Motor neuron (in vitro differentiated cells): ENCODE measurements around the gene AUTS2. TPM values are rescaled to one million over a fixed set of nuclear protein-coding genes. Genes with fewer than 3 reads are reported as not detected.
A peak's percentile ranks its signal among the peaks of the same experiment; 100 is the strongest.

ENCODE experiments used
- ATAC-seq, 8 experiments: fragments of 200-7000 bp; cut with Tn5 transposase; replicated peaks in 6 of 8; 2 replicates each; pipeline ENCODE4 v1.8.0; 2021; ENCODE audit warnings: mild to moderate bottlenecking in 8 of 8, moderate library complexity in 8 of 8
- H3K27ac ChIP-seq, 2 donors: fragments of 250-450 bp; sonication (Bioruptor Pico); 2 replicates each; pipeline ENCODE4 v1.9.0; 2021; ENCODE audit warnings: antibody characterized with exemption in 2 of 2, mild to moderate bottlenecking in 2 of 2, moderate library complexity in 1 of 2
- H3K4me1 ChIP-seq, 2 donors: fragments of 250-450 bp; sonication (Bioruptor Pico); replicated peaks in 1 of 2; 2 replicates each; pipeline ENCODE4 v1.6.1; 2021; ENCODE audit warnings: antibody characterized with exemption in 2 of 2, mild to moderate bottlenecking in 2 of 2, moderate library complexity in 1 of 2
- H3K4me3 ChIP-seq, 5 donors: fragments of 250-450 bp; sonication (Bioruptor Pico); 2 replicates each; pipeline ENCODE4 v1.9.0; 2021; ENCODE audit warnings: antibody characterized with exemption in 5 of 5, mild to moderate bottlenecking in 5 of 5, moderate library complexity in 4 of 5
- WGBS, 10 experiments: fragments of 450-650 bp; shearing (Covaris generic); methylation state at CpG; one replicate each; pipeline ENCODE4 v1.0.0; 2022; 5-methylcytosine and 5-hydroxymethylcytosine counted together
- in situ Hi-C, 9 experiments: fragments of 400-800 bp; cut with MboI; loops; one replicate each; pipeline ENCODE4 v1.15.0; 2021; ENCODE audit warnings: low sequenced_read_pairs in 9 of 9, low pct_unique_long_range_greater_than_20kb in 2 of 9; ENCODE audit not compliant: unreplicated experiment in 9 of 9
- total RNA-seq, 8 experiments: library from RNA; unstranded; fragments of 300-600 nt; gene quantifications; 2 replicates each; pipeline versions ENCODE4 v1.2.3 to v1.2.4, GENCODE V29; 2022

Gene AUTS2
- total RNA-seq, 8 experiments from 2014 or later = 0.49 to 68.6 (median 32.2) TPM

- H3K4me3 ChIP-seq = no peak overlapping the region
- H3K4me1 ChIP-seq = peaks cover 0 to 5% of the 10 kb centered on the region in 2 donors
- no peak overlapping the region for H3K27ac ChIP-seq
- no peak for ATAC-seq
- 17 to 100% (median 77%) methylated on average over 1 to 3 of the region's 3 CpGs; no CpG with 5 or more reads in 2 of the 10 experiments for WGBS, 10 experiments
- in situ Hi-C loops = no loop called here
These were observed 322.5 kb downstream of the AUTS2 start for GRCh38 chr7:69920797-69921196.

- in situ Hi-C loops = no loop called here
- 26 to 100% (median 86%) methylated on average over 1 to 6 of the region's 6 CpGs; no CpG with 5 or more reads in 1 of the 10 experiments for WGBS, 10 experiments
- ATAC-seq = no peak
- peaks cover 0 to 5% of the 10 kb centered on the region in 2 donors for H3K4me1 ChIP-seq
- H3K4me3 ChIP-seq = no peak overlapping the region
- H3K27ac ChIP-seq = no peak overlapping the region
These were observed 323.9 kb downstream of the AUTS2 start for GRCh38 chr7:69922026-69922803.

GRCh38 chr7:69927461-69927860 is 329.2 kb downstream of the AUTS2 start:
- no peak for ATAC-seq
- H3K4me1 ChIP-seq = peaks cover 10% of the 10 kb centered on the region in 2 donors
- 36 to 100% (median 90%) methylated on average over 1 to 10 of the region's 10 CpGs for WGBS, 10 experiments
- H3K27ac ChIP-seq = no peak overlapping the region
- no peak overlapping the region for H3K4me3 ChIP-seq
- in situ Hi-C loops = no loop called here

GRCh38 chr7:69928621-69929020 is 330.3 kb downstream of the AUTS2 start:
- Histone ChIP-seq H3K27ac (no peak overlapping the region), H3K4me1 (peaks cover 10% of the 10 kb centered on the region in 2 donors), H3K4me3 (no peak overlapping the region)
- no peak for ATAC-seq
- in situ Hi-C loops = no loop called here
- 51 to 100% (median 79%) methylated on average over 2 to 5 of the region's 7 CpGs; no CpG with 5 or more reads in 1 of the 10 experiments for WGBS, 10 experiments

- WGBS, 10 experiments = 0 to 100% (median 87%) methylated on average over 1 to 2 of the region's 2 CpGs
- in situ Hi-C loops = no loop called here
- no peak for ATAC-seq
- Histone ChIP-seq H3K4me1 (peaks cover 17 to 18% of the 10 kb centered on the region in 2 donors), H3K4me3 (no peak overlapping the region), H3K27ac (no peak overlapping the region)
These were observed 331.3 kb downstream of the AUTS2 start for GRCh38 chr7:69929622-69930021.

- in situ Hi-C loops = no loop called here
- Histone ChIP-seq H3K4me1 (peaks cover 20 to 25% of the 10 kb centered on the region in 2 donors), H3K27ac (no peak overlapping the region), H3K4me3 (no peak overlapping the region)
- peak in 6 of 8 experiments; percentile 51 to 77 (median 73) for ATAC-seq
- WGBS, 10 experiments = 7 to 64% (median 46%) methylated on average over 1 to 2 of the region's 2 CpGs; no CpG with 5 or more reads in 1 of the 10 experiments
These were observed 333.9 kb downstream of the AUTS2 start for GRCh38 chr7:69932034-69932628.

GRCh38 chr7:69934144-69934903 is 336.0 kb downstream of the AUTS2 start:
- ATAC-seq = peak in 6 of 8 experiments; percentile 28 to 87 (median 84)
- WGBS, 10 experiments = 56 to 100% (median 72%) methylated on average over 1 to 5 of the region's 5 CpGs; no CpG with 5 or more reads in 1 of the 10 experiments
- Histone ChIP-seq H3K4me3 (no peak overlapping the region), H3K4me1 (peaks cover 26 to 32% of the 10 kb centered on the region in 2 donors), H3K27ac (no peak overlapping the region)
- in situ Hi-C loops = no loop called here

GRCh38 chr7:69935107-69935506 is 336.8 kb downstream of the AUTS2 start:
- H3K4me3 ChIP-seq = no peak overlapping the region
- no peak overlapping the region for H3K27ac ChIP-seq
- ATAC-seq = no peak
- in situ Hi-C loops = no loop called here
- 36 to 100% (median 67%) methylated on average over 1 to 2 of the region's 2 CpGs; no CpG with 5 or more reads in 4 of the 10 experiments for WGBS, 10 experiments
- peaks cover 26 to 32% of the 10 kb centered on the region in 2 donors for H3K4me1 ChIP-seq

GRCh38 chr7:69937097-69937496 is 338.8 kb downstream of the AUTS2 start:
- Histone ChIP-seq H3K4me3 (no peak overlapping the region), H3K27ac (no peak overlapping the region), H3K4me1 (peaks cover 16 to 22% of the 10 kb centered on the region in 2 donors)
- 27 to 100% (median 94%) methylated on average over 1 to 4 of the region's 4 CpGs; no CpG with 5 or more reads in 1 of the 10 experiments for WGBS, 10 experiments
- in situ Hi-C loops = no loop called here
- no peak for ATAC-seq

- Histone ChIP-seq H3K4me1 (peaks cover 17 to 33% of the 10 kb centered on the region in 2 donors), H3K27ac (no peak overlapping the region), H3K4me3 (no peak overlapping the region)
- no peak for ATAC-seq
- in situ Hi-C loops = no loop called here
- 0 to 100% (median 67%) methylated on average over 1 of the region's 1 CpG; no CpG with 5 or more reads in 4 of the 10 experiments for WGBS, 10 experiments
These were observed 341.0 kb downstream of the AUTS2 start for GRCh38 chr7:69939317-69939716.

GRCh38 chr7:69941077-69941651 is 342.9 kb downstream of the AUTS2 start:
- Histone ChIP-seq H3K4me3 (no peak overlapping the region), H3K27ac (no peak overlapping the region), H3K4me1 (peaks cover 12 to 27% of the 10 kb centered on the region in 2 donors)
- in situ Hi-C loops = no loop called here
- WGBS, 10 experiments = 61 to 100% (median 92%) methylated on average over 1 to 7 of the region's 7 CpGs; no CpG with 5 or more reads in 2 of the 10 experiments
- ATAC-seq = peak in 1 of 8 experiments; percentile 81

- WGBS, 10 experiments = 0 to 100% (median 100%) methylated on average over 1 of the region's 1 CpG; no CpG with 5 or more reads in 5 of the 10 experiments
- Histone ChIP-seq H3K4me1 (peaks cover 12 to 27% of the 10 kb centered on the region in 2 donors), H3K27ac (no peak overlapping the region), H3K4me3 (no peak overlapping the region)
- no peak for ATAC-seq
- in situ Hi-C loops = no loop called here
These were observed 344.3 kb downstream of the AUTS2 start for GRCh38 chr7:69942573-69942972.
